Measurements from ENCODE around the gene PFDN2. TPM values are rescaled to one million over a fixed set of nuclear protein-coding genes. Genes with fewer than 3 reads are reported as not detected.

The PFDN2 gene
- total and polyA plus RNA-seq, 2 donors (not counting 3 experiments of a cell fraction or from before 2014, with no cell fraction given): 104 to 157 TPM

DNA sequence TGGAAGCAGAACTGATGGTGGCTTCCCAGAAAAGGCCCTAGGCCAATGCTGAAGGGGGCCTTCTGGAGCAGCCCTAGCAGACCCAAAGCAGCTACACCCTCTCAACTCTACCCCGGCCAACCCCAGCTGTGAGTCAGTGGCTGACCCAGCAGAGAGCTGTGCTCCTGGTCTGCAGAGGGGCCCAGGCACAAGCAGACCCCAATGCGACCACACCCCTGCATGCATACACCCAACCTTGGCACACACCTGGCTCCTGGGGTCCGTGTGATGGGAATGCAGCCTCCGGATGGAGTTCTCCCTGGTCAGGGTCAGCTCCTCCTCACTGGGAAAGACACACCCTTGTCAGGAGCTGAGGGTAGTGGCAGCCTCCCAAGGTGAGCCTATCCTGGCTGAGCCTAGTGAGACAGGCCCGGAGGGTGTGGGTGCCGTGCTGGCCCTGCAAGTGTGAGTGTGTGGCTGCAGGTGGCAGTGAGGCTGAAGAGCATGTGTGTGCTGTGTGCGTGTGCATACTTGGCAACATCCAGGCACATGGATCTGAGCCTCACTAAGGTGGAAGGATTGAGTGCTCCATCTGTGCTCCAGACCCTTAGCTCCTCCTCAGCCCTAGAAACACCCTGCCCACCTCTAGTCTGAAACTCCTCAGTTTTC lies 44.2 kb downstream of the PFDN2 start:
- Histone ChIP-seq H3K4me3 (replicated peaks in 1 of 3; ENCODE audit: insufficient read depth in 1 of 3, low read depth in 1 of 3, low read length in 3 of 3) (no peak overlapping the region), H3K9me1 (replicated peaks; ENCODE audit: control insufficient read depth, extremely low read depth, insufficient read depth, low read length) (no peaks in the 10 kb centered on the region), H4K20me1 (replicated peaks; ENCODE audit: control insufficient read depth, extremely low read depth, insufficient read depth, low read length) (no peaks in the 10 kb centered on the region), H3K9ac (replicated peaks; ENCODE audit: extremely low read depth, insufficient read depth, low read length) (no peak overlapping the region), H3K79me2 (ENCODE audit: control insufficient read depth, insufficient read depth, low read length) (no peaks in the 10 kb centered on the region), H3K36me3 (ENCODE audit: control insufficient read depth in 2 of 2, extremely low read depth in 1 of 2, insufficient read depth in 2 of 2, low read length in 2 of 2) (no peaks in the 10 kb centered on the region), H2AFZ (ENCODE audit: low read depth, low read length) (no peak overlapping the region), H3K4me1 (ENCODE audit: control insufficient read depth, extremely low read depth, insufficient read depth, low read length) (no peaks in the 10 kb centered on the region), H3K27ac (ENCODE audit: insufficient read depth, low read depth, low read length) (no peak overlapping the region), H3K4me2 (ENCODE audit: insufficient read depth, low read length) (no peak overlapping the region), H3K27me3 (ENCODE audit: control insufficient read depth in 2 of 2, insufficient read depth in 2 of 2, low read length in 2 of 2) (no peaks in the 10 kb centered on the region), H3K9me3 (replicated peaks; ENCODE audit: control insufficient read depth, insufficient read depth, low read length) (no peaks in the 10 kb centered on the region)
- FAIRE-seq (no peak), DNase-seq (ENCODE audit: low read depth, low spot score) (no peak)
- intact Hi-C loops (cut with micrococcal nuclease): no loop called here
- no peak for TF ChIP-seq MYC (IDR thresholded peaks at IDR 0.05; ENCODE audit: low read depth, low read length)
- no peak for TF ChIP-seq JUN (IDR thresholded peaks at IDR 0.05; ENCODE audit: borderline replicate concordance, insufficient read depth, insufficient read length, low read depth)
- no peak for TF ChIP-seq GATA2 (IDR thresholded peaks at IDR 0.05; ENCODE audit: insufficient read depth, insufficient read length, low read depth, low read length)
- TF ChIP-seq, protein P1, sequence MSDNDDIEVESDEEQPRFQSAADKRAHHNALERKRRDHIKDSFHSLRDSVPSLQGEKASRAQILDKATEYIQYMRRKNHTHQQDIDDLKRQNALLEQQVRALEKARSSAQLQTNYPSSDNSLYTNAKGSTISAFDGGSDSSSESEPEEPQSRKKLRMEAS (IDR thresholded peaks at IDR 0.05; ENCODE audit: insufficient read depth, insufficient read length): no peak
- TF ChIP-seq POLR2AphosphoS5 (IDR thresholded peaks at IDR 0.05; ENCODE audit: insufficient read depth, low read depth, low read length): no peak
- TF ChIP-seq, protein P2, sequence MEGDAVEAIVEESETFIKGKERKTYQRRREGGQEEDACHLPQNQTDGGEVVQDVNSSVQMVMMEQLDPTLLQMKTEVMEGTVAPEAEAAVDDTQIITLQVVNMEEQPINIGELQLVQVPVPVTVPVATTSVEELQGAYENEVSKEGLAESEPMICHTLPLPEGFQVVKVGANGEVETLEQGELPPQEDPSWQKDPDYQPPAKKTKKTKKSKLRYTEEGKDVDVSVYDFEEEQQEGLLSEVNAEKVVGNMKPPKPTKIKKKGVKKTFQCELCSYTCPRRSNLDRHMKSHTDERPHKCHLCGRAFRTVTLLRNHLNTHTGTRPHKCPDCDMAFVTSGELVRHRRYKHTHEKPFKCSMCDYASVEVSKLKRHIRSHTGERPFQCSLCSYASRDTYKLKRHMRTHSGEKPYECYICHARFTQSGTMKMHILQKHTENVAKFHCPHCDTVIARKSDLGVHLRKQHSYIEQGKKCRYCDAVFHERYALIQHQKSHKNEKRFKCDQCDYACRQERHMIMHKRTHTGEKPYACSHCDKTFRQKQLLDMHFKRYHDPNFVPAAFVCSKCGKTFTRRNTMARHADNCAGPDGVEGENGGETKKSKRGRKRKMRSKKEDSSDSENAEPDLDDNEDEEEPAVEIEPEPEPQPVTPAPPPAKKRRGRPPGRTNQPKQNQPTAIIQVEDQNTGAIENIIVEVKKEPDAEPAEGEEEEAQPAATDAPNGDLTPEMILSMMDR (IDR thresholded peaks at IDR 0.05; ENCODE audit: extremely low read depth in 1 of 2, insufficient read depth in 1 of 2, low read depth in 1 of 2, low read length in 2 of 2): no peak
- TF ChIP-seq FOS (IDR thresholded peaks at IDR 0.05; ENCODE audit: borderline replicate concordance, insufficient read depth, low read length): no peak
- TF ChIP-seq EZH2 (IDR thresholded peaks at IDR 0.05; ENCODE audit: borderline replicate concordance, low read depth, low read length, severe bottlenecking): no peak
- TF ChIP-seq POLR2A (IDR thresholded peaks at IDR 0.05; ENCODE audit: low read depth, low read length): no peak
- dilution Hi-C loops (cut with MboI; ENCODE audit: extremely low pct_ligation_motif_present, low sequenced_read_pairs): no loop called here
- POLR2A ChIA-PET: no interaction called here
- no TSS peak for BruUV-seq (replicated peaks)
- CTCF ChIA-PET: interaction anchor here (1.9 kb wide), 1 partner anchor 11 kb away, joined by 6 read pairs; no protein-coding TSS in a partner anchor
